ENCODE measurements around the gene ADSS1. TPM values are rescaled to one million over a fixed set of nuclear protein-coding genes. Genes with fewer than 3 reads are reported as not detected.

ADSS1 gene
- total RNA-seq, 2 experiments from 2014 or later: 0.98 to 1.2 TPM

GRCh38 chr14:104697317-104697703 lies 26.7 kb upstream of the ADSS1 start:
- POLR2A ChIA-PET: interaction anchor here (2.1 kb wide), 1 partner anchor 9 kb away, joined by 5 read pairs; no protein-coding TSS in a partner anchor

GRCh38 chr14:104697892-104698583 lies 26.0 kb upstream of the ADSS1 start:
- H3K4me3 Mint-ChIP-seq: no peak overlapping the region
- CTCF ChIA-PET: no interaction called here
- no peaks in the 10 kb centered on the region for H3K27me3 Mint-ChIP-seq
- H3K27ac Mint-ChIP-seq: no peak overlapping the region
- DNase-seq: no peak
- peaks cover 33% of the 10 kb centered on the region for H3K4me1 Mint-ChIP-seq
- H3K9me3 Mint-ChIP-seq: no peaks in the 10 kb centered on the region
- H3K36me3 Mint-ChIP-seq (ENCODE audit: low read depth): peaks cover 15% of the 10 kb centered on the region
- POLR2A ChIA-PET: no interaction called here

More at GRCh38 chr14:104697317-104697703, 26.7 kb upstream of the ADSS1 start:
- Mint-ChIP-seq H3K4me1 (peaks cover 37% of the 10 kb centered on the region), H3K4me3 (no peak overlapping the region), H3K27ac (peak overlapping the region; percentile 26), H3K9me3 (no peaks in the 10 kb centered on the region), H3K36me3 (ENCODE audit: low read depth) (peaks cover 15% of the 10 kb centered on the region), H3K27me3 (no peaks in the 10 kb centered on the region)
- CTCF ChIA-PET: interaction anchor here (2.7 kb wide), 1 partner anchor 12 kb away, joined by 6 read pairs; no protein-coding TSS in a partner anchor
- no peak for DNase-seq

- Mint-ChIP-seq H3K27me3 (no peaks in the 10 kb centered on the region), H3K27ac (no peak overlapping the region), H3K9me3 (no peaks in the 10 kb centered on the region), H3K4me3 (no peak overlapping the region), H3K36me3 (ENCODE audit: low read depth) (peaks cover 16% of the 10 kb centered on the region), H3K4me1 (peaks cover 29% of the 10 kb centered on the region)
- CTCF ChIA-PET: no interaction called here
- no peak for DNase-seq
- POLR2A ChIA-PET: no interaction called here
These were observed 25.2 kb upstream of the ADSS1 start for GRCh38 chr14:104698688-104699425.

- Mint-ChIP-seq H3K9me3 (no peaks in the 10 kb centered on the region), H3K36me3 (ENCODE audit: low read depth) (peaks cover 18% of the 10 kb centered on the region), H3K27ac (no peak overlapping the region), H3K27me3 (no peaks in the 10 kb centered on the region), H3K4me1 (peaks cover 24% of the 10 kb centered on the region), H3K4me3 (no peak overlapping the region)
- DNase-seq: no peak
- CTCF ChIA-PET: no interaction called here
- POLR2A ChIA-PET: no interaction called here
These were observed 24.6 kb upstream of the ADSS1 start for GRCh38 chr14:104699426-104699748.

- no peaks in the 10 kb centered on the region for H3K27me3 Mint-ChIP-seq
- ChIA-PET CTCF (no interaction called here), POLR2A (no interaction called here)
- H3K4me3 Mint-ChIP-seq: no peak overlapping the region
- H3K27ac Mint-ChIP-seq: no peak overlapping the region
- peaks cover 15% of the 10 kb centered on the region for H3K4me1 Mint-ChIP-seq
- no peak for DNase-seq
- no peaks in the 10 kb centered on the region for H3K9me3 Mint-ChIP-seq
- peaks cover 15% of the 10 kb centered on the region for H3K36me3 Mint-ChIP-seq (ENCODE audit: low read depth)
These were observed 23.8 kb upstream of the ADSS1 start for GRCh38 chr14:104700225-104700651.

GRCh38 chr14:104700747-104701217 lies 23.2 kb upstream of the ADSS1 start:
- peaks cover 11% of the 10 kb centered on the region for H3K36me3 Mint-ChIP-seq (ENCODE audit: low read depth)
- no peaks in the 10 kb centered on the region for H3K27me3 Mint-ChIP-seq
- CTCF ChIA-PET: no interaction called here
- POLR2A ChIA-PET: no interaction called here
- no peaks in the 10 kb centered on the region for H3K9me3 Mint-ChIP-seq
- H3K4me3 Mint-ChIP-seq: no peak overlapping the region
- DNase-seq: no peak
- no peak overlapping the region for H3K27ac Mint-ChIP-seq
- H3K4me1 Mint-ChIP-seq: peaks cover 10% of the 10 kb centered on the region

- CTCF ChIA-PET: no interaction called here
- POLR2A ChIA-PET: interaction anchor here (0.8 kb wide), 1 partner anchor 14 kb away, joined by 3 read pairs; no protein-coding TSS in a partner anchor
- Mint-ChIP-seq H3K4me1 (peaks cover 3% of the 10 kb centered on the region), H3K27me3 (no peaks in the 10 kb centered on the region), H3K4me3 (no peak overlapping the region), H3K9me3 (no peaks in the 10 kb centered on the region), H3K36me3 (ENCODE audit: low read depth) (peaks cover 8% of the 10 kb centered on the region), H3K27ac (no peak overlapping the region)
- no peak for DNase-seq
These were observed 22.5 kb upstream of the ADSS1 start for GRCh38 chr14:104701383-104702076.

- POLR2A ChIA-PET: interaction anchor here (0.6 to 1.4 kb wide), 3 partner anchors 9 to 53 kb away, joined by 3 to 5 read pairs (median 3); no protein-coding TSS in a partner anchor
- H3K4me3 Mint-ChIP-seq: no peak overlapping the region
- peaks cover 3% of the 10 kb centered on the region for H3K4me1 Mint-ChIP-seq
- no peaks in the 10 kb centered on the region for H3K9me3 Mint-ChIP-seq
- H3K27ac Mint-ChIP-seq: no peak overlapping the region
- peaks cover 8% of the 10 kb centered on the region for H3K36me3 Mint-ChIP-seq (ENCODE audit: low read depth)
- H3K27me3 Mint-ChIP-seq: no peaks in the 10 kb centered on the region
- CTCF ChIA-PET: no interaction called here
- no peak for DNase-seq
These were observed 21.9 kb upstream of the ADSS1 start for GRCh38 chr14:104702106-104702505.

GRCh38 chr14:104702673-104703072 lies 21.4 kb upstream of the ADSS1 start:
- POLR2A ChIA-PET: interaction anchor here (0.6 to 1.4 kb wide), 2 partner anchors 9 to 52 kb away, joined by 3 to 5 read pairs; no protein-coding TSS in a partner anchor
- CTCF ChIA-PET: no interaction called here
- Mint-ChIP-seq H3K27ac (no peak overlapping the region), H3K27me3 (no peaks in the 10 kb centered on the region), H3K4me1 (no peaks in the 10 kb centered on the region), H3K36me3 (ENCODE audit: low read depth) (peaks cover 8% of the 10 kb centered on the region), H3K4me3 (no peak overlapping the region), H3K9me3 (no peaks in the 10 kb centered on the region)
- DNase-seq: no peak

- H3K36me3 Mint-ChIP-seq (ENCODE audit: low read depth): peaks cover 8% of the 10 kb centered on the region
- H3K27ac Mint-ChIP-seq: no peak overlapping the region
- H3K27me3 Mint-ChIP-seq: no peaks in the 10 kb centered on the region
- POLR2A ChIA-PET: interaction anchor here (1.4 kb wide), 1 partner anchor 10 kb away, joined by 5 read pairs; no protein-coding TSS in a partner anchor
- no peaks in the 10 kb centered on the region for H3K4me1 Mint-ChIP-seq
- CTCF ChIA-PET: no interaction called here
- DNase-seq: no peak
- H3K4me3 Mint-ChIP-seq: no peak overlapping the region
- no peaks in the 10 kb centered on the region for H3K9me3 Mint-ChIP-seq
These were observed 20.8 kb upstream of the ADSS1 start for GRCh38 chr14:104703269-104703668.

- peaks cover 2% of the 10 kb centered on the region for H3K4me1 Mint-ChIP-seq
- peaks cover 8% of the 10 kb centered on the region for H3K36me3 Mint-ChIP-seq (ENCODE audit: low read depth)
- H3K27me3 Mint-ChIP-seq: no peaks in the 10 kb centered on the region
- CTCF ChIA-PET: interaction anchor here (1.8 kb wide), 1 partner anchor 39 kb away, joined by 6 read pairs; no protein-coding TSS in a partner anchor
- no peak overlapping the region for H3K27ac Mint-ChIP-seq
- H3K4me3 Mint-ChIP-seq: no peak overlapping the region
- H3K9me3 Mint-ChIP-seq: no peaks in the 10 kb centered on the region
- DNase-seq: no peak
- POLR2A ChIA-PET: no interaction called here
These were observed 19.8 kb upstream of the ADSS1 start for GRCh38 chr14:104704252-104704651.

GRCh38 chr14:104705340-104706047 lies 18.5 kb upstream of the ADSS1 start:
- Mint-ChIP-seq H3K36me3 (ENCODE audit: low read depth) (peaks cover 12% of the 10 kb centered on the region), H3K27me3 (no peaks in the 10 kb centered on the region), H3K9me3 (no peaks in the 10 kb centered on the region), H3K4me3 (no peak overlapping the region), H3K4me1 (peaks cover 2% of the 10 kb centered on the region), H3K27ac (peak overlapping the region; percentile 21)
- CTCF ChIA-PET: interaction anchor here (1.8 kb wide), 1 partner anchor 40 kb away, joined by 6 read pairs; no protein-coding TSS in a partner anchor
- DNase-seq: no peak
- POLR2A ChIA-PET: interaction anchor here (0.9 kb wide), 1 partner anchor 9 kb away, joined by 5 read pairs; no protein-coding TSS in a partner anchor

Measured in activated CD4-positive, alpha-beta memory T cell treated with anti-CD3 and anti-CD28 coated beads, Interleukin-2, amount 10 ng/mL, durations not matched to agents 7 days and 5 days (primary cell).